Testis (tissue), 3 donors: ENCODE measurements around the gene CDKAL1. TPM values are rescaled to one million over a fixed set of nuclear protein-coding genes. Genes with fewer than 3 reads are reported as not detected.

Source experiments
- DNase-seq: peaks from one replicate; pipeline ENCODE4 v3.0.0-alpha.2; 2019
- H3K27ac ChIP-seq, 2 donors: fragments of 200-600 bp; sonication (generic); one replicate each; pipeline ENCODE4 v1.5.1; 2019
- H3K27me3 ChIP-seq: fragments of 200-600 bp; sonication (generic); one replicate; pipeline ENCODE4 v1.5.1; 2019
- H3K36me3 ChIP-seq: fragments of 200-600 bp; sonication (generic); one replicate; pipeline ENCODE4 v1.5.1; 2017; ENCODE audit warnings: low read depth; ENCODE audit errors: missing control alignments
- H3K4me1 ChIP-seq: fragments of 200-600 bp; sonication (generic); one replicate; pipeline ENCODE4 v1.5.1; 2019
- H3K4me3 ChIP-seq, 2 donors: fragments of 200-600 bp; sonication (generic); one replicate each; pipeline ENCODE4 v1.5.1; 2017 to 2019
- H3K9me3 ChIP-seq: fragments of 200-600 bp; sonication (generic); one replicate; pipeline ENCODE4 v1.5.1; 2017
- CTCF ChIP-seq, 3 experiments: fragments of 450-650 bp in 2 of 3; fragments of 200-600 bp in 1 of 3; sonication (generic) in 1 of 3; IDR thresholded peaks; one replicate each; pipeline ENCODE4 v1.5.1; 2016 to 2019; ENCODE audit warnings: antibody characterized with exemption in 3 of 3, mild to moderate bottlenecking in 2 of 3, moderate library complexity in 1 of 3
- POLR2A ChIP-seq: fragments of 450-650 bp; IDR thresholded peaks from one replicate; pipeline ENCODE4 v1.6.1; 2017; ENCODE audit warnings: antibody characterized with exemption, mild to moderate bottlenecking, moderate library complexity
- WGBS, 2 donors: methylation state at CpG; one replicate each; pipeline ENCODE4 v1.1.5; 2018; 5-methylcytosine and 5-hydroxymethylcytosine counted together
- intact Hi-C: fragments of 100-400 bp; cut with DNase I; formaldehyde crosslinking; loops from one replicate; pipeline ENCODE4 v1.15.1; 2023; ENCODE audit warnings: low total_unique reads
- polyA plus RNA-seq: library from polyadenylated mRNA; stranded (reverse); fragments of 350-450 nt; fragmentation: Illumina TruSeq; extraction: RNeasy Lipid Tissue Mini Kit (QIAGEN cat#74804); gene quantifications from one replicate; pipeline ENCODE4 v1.2.3, GENCODE V29; 2014; ENCODE audit warnings: low read depth, low replicate concordance; ENCODE audit not compliant: insufficient read depth
- total RNA-seq, 2 donors: library from RNA; depleted of rRNA; stranded (reverse); fragments of >200 nt; gene quantifications; one replicate each; pipeline ENCODE4 v1.2.3, GENCODE V29; 2016

Gene CDKAL1
- total and polyA plus RNA-seq, 3 donors from 2014 or later, result 11.1 to 18.5 (median 16.1) TPM

DNA sequence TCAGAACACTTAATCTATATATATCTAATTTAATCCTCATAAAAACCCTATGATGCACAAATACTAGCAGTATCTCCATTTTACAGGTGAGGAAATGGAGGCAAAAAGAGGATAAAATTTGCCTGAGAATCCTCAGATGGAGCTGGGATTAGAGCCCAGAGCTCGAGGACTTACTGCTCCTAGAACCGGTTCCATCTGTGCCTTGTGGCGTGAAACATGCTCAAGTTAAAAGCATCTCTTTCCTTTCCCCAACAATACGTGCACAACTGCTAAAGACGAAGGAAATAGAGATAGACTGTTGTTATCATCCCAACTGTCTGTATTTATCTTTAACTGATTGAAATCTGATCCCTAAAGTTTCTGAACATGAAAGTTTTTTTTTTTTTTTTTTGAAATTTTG is 691.7 kb downstream of the CDKAL1 start:
- Histone ChIP-seq H3K4me3 (no peak overlapping the region), H3K36me3 (no peaks in the 10 kb centered on the region), H3K27me3 (no peaks in the 10 kb centered on the region), H3K4me1 (no peaks in the 10 kb centered on the region), H3K27ac (no peak overlapping the region), H3K9me3 (no peaks in the 10 kb centered on the region)
- intact Hi-C loops, result no loop called here
- TF ChIP-seq CTCF (IDR thresholded peaks at IDR 0.05) (no peak), POLR2A (no peak)
- 93% methylated on average over 5 of the region's 5 CpGs for WGBS, 2 donors
- DNase-seq, result no peak

GRCh38 chr6:21227486-21227885 is 693.2 kb downstream of the CDKAL1 start:
- no peak for DNase-seq
- Histone ChIP-seq H3K27me3 (no peaks in the 10 kb centered on the region), H3K9me3 (no peaks in the 10 kb centered on the region), H3K27ac (no peak overlapping the region), H3K4me3 (no peak overlapping the region), H3K36me3 (no peaks in the 10 kb centered on the region), H3K4me1 (no peaks in the 10 kb centered on the region)
- intact Hi-C loops, result no loop called here
- 84 to 88% methylated on average over 6 of the region's 6 CpGs for WGBS, 2 donors
- TF ChIP-seq CTCF (IDR thresholded peaks at IDR 0.05) (no peak), POLR2A (no peak)

GRCh38 chr6:21228411-21228810 is 694.2 kb downstream of the CDKAL1 start:
- Histone ChIP-seq H3K36me3 (no peaks in the 10 kb centered on the region), H3K4me3 (no peak overlapping the region), H3K9me3 (no peaks in the 10 kb centered on the region), H3K27me3 (no peaks in the 10 kb centered on the region), H3K4me1 (no peaks in the 10 kb centered on the region), H3K27ac (no peak overlapping the region)
- intact Hi-C loops, result no loop called here
- no peak for DNase-seq
- TF ChIP-seq CTCF (IDR thresholded peaks at IDR 0.05), result no peak
- TF ChIP-seq POLR2A, result no peak
- 87 to 90% methylated on average over 2 of the region's 2 CpGs for WGBS, 2 donors

DNA sequence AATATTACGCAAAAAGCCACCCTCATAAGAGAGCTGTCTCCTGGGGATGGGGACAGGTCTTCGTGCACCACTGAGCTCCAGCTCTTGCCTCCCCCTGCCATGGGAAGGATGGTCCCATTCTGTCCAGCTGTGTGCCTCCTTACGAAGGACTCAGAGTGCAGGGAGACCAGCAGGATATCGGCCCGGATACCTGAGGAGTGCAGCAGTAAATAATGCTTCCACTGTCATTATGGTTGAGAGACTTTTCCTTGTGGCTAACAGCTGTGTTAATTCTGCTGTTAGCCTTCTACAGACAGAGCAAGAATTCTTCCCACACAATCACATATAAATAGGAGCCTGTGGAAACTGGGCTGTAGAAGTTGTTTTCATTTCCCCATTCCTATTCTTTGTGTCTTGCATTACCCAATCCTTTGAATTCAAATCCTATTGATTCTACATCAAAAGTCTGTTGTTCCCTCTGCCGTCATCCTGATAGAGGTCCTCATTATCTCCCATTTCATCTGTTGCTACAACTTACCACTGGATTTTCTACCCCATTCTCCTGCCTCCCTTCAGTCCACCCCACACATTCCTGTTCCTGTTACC is 694.7 kb downstream of the CDKAL1 start:
- Histone ChIP-seq H3K36me3 (no peaks in the 10 kb centered on the region), H3K4me3 (no peak overlapping the region), H3K9me3 (no peaks in the 10 kb centered on the region), H3K27me3 (no peaks in the 10 kb centered on the region), H3K27ac (no peak overlapping the region), H3K4me1 (no peaks in the 10 kb centered on the region)
- WGBS, 2 donors, result 81 to 86% methylated on average over 6 of the region's 6 CpGs
- intact Hi-C loops, result no loop called here
- no peak for DNase-seq
- TF ChIP-seq CTCF (IDR thresholded peaks at IDR 0.05) (no peak), POLR2A (no peak)

DNA sequence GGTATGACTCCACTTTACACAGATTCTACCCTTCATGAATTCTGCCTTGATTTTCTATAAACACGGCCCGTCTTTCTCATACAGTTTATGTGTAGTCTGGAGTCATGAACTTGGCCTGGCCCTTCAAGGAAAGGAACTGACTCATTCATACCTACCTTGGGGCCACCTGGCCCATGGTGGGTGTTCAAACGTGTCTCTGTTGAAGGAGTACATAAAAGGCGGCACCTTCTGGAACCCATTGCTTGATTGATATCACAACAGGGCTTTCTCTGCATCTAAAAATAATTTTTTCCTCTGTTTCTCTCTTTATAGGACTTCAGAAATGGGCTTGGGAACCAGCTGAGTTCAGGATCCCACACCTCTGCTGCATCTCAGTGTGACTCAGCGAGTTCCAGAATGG is 696.3 kb downstream of the CDKAL1 start:
- Histone ChIP-seq H3K36me3 (no peaks in the 10 kb centered on the region), H3K27me3 (no peaks in the 10 kb centered on the region), H3K27ac (no peak overlapping the region), H3K4me1 (no peaks in the 10 kb centered on the region), H3K4me3 (no peak overlapping the region), H3K9me3 (no peaks in the 10 kb centered on the region)
- DNase-seq, result no peak
- WGBS, 2 donors, result 82 to 95% methylated on average over 5 of the region's 5 CpGs
- intact Hi-C loops, result no loop called here
- TF ChIP-seq CTCF (IDR thresholded peaks at IDR 0.05), result no peak
- TF ChIP-seq POLR2A, result no peak
